Stomach smooth muscle (tissue), 2 donors: ENCODE results near the gene DIAPH2.

Experiments used
- H3K27ac ChIP-seq: one replicate; pipeline ENCODE4 v1.7.0; 2013; ENCODE audit warnings: mild to moderate bottlenecking, low read length, inconsistent platforms
- H3K27me3 ChIP-seq, 2 donors: one replicate each; pipeline ENCODE4 v1.7.0; 2013; ENCODE audit warnings: low read length in 2 of 2; ENCODE audit not compliant: insufficient read depth in 2 of 2, control insufficient read depth in 1 of 2
- H3K36me3 ChIP-seq, 2 donors: one replicate each; pipeline ENCODE4 v1.7.0; 2013; ENCODE audit warnings: low read length in 2 of 2; ENCODE audit not compliant: control insufficient read depth in 2 of 2, insufficient read depth in 2 of 2
- H3K4me1 ChIP-seq: one replicate; pipeline ENCODE4 v1.7.0; 2013; ENCODE audit warnings: low read length; ENCODE audit not compliant: control insufficient read depth, insufficient read depth
- H3K4me3 ChIP-seq, 2 donors: one replicate each; pipeline ENCODE4 v1.7.0; 2013; ENCODE audit warnings: low read length in 2 of 2
- H3K9ac ChIP-seq, 2 donors: one replicate each; pipeline ENCODE4 v1.7.0; 2013; ENCODE audit warnings: low read length in 2 of 2, mild to moderate bottlenecking in 1 of 2
- H3K9me3 ChIP-seq, 2 donors: one replicate each; pipeline ENCODE4 v1.7.0; 2013; ENCODE audit warnings: low read length in 2 of 2; ENCODE audit not compliant: control insufficient read depth in 2 of 2
- donor health status: healthy.
- donor health status: Pancreatic carcinoma.

The DIAPH2 gene

GRCh38 chrX:97320305-97320704 lies 635.7 kb downstream of the DIAPH2 start:
- no peaks in the 10 kb centered on the region for H3K36me3 ChIP-seq
- H3K4me3 ChIP-seq: no peak overlapping the region
- H3K9me3 ChIP-seq: no peaks in the 10 kb centered on the region
- H3K27me3 ChIP-seq: no peaks in the 10 kb centered on the region
- no peaks in the 10 kb centered on the region for H3K4me1 ChIP-seq
- no peak overlapping the region for H3K9ac ChIP-seq
- H3K27ac ChIP-seq: no peak overlapping the region

GRCh38 chrX:97322401-97322800 lies 637.8 kb downstream of the DIAPH2 start:
- no peaks in the 10 kb centered on the region for H3K9me3 ChIP-seq
- no peaks in the 10 kb centered on the region for H3K27me3 ChIP-seq
- no peaks in the 10 kb centered on the region for H3K36me3 ChIP-seq
- no peak overlapping the region for H3K4me3 ChIP-seq
- no peak overlapping the region for H3K9ac ChIP-seq
- no peak overlapping the region for H3K27ac ChIP-seq
- H3K4me1 ChIP-seq: no peaks in the 10 kb centered on the region

- H3K9ac ChIP-seq: no peak overlapping the region
Measured at GRCh38 chrX:97326456-97326855, 641.8 kb downstream of the DIAPH2 start.

GRCh38 chrX:97328853-97329390 lies 644.3 kb downstream of the DIAPH2 start:
- no peak overlapping the region for H3K27ac ChIP-seq
- H3K9ac ChIP-seq: no peak overlapping the region
- H3K36me3 ChIP-seq: no peaks in the 10 kb centered on the region
- no peaks in the 10 kb centered on the region for H3K9me3 ChIP-seq
- H3K27me3 ChIP-seq: no peaks in the 10 kb centered on the region
- no peak overlapping the region for H3K4me3 ChIP-seq
- no peaks in the 10 kb centered on the region for H3K4me1 ChIP-seq

More at GRCh38 chrX:97326456-97326855, 641.8 kb downstream of the DIAPH2 start:
- no peaks in the 10 kb centered on the region for H3K4me1 ChIP-seq
- H3K27me3 ChIP-seq: no peaks in the 10 kb centered on the region
- no peak overlapping the region for H3K4me3 ChIP-seq
- H3K36me3 ChIP-seq: no peaks in the 10 kb centered on the region
- H3K9me3 ChIP-seq: no peaks in the 10 kb centered on the region
- H3K27ac ChIP-seq: no peak overlapping the region

- no peak overlapping the region for H3K4me3 ChIP-seq
- H3K4me1 ChIP-seq: no peaks in the 10 kb centered on the region
- H3K9me3 ChIP-seq: no peaks in the 10 kb centered on the region
- H3K36me3 ChIP-seq: no peaks in the 10 kb centered on the region
- H3K27ac ChIP-seq: no peak overlapping the region
- no peaks in the 10 kb centered on the region for H3K27me3 ChIP-seq
- H3K9ac ChIP-seq: no peak overlapping the region
Measured at GRCh38 chrX:97330151-97330550, 645.5 kb downstream of the DIAPH2 start.

- no peaks in the 10 kb centered on the region for H3K9me3 ChIP-seq
- no peaks in the 10 kb centered on the region for H3K36me3 ChIP-seq
- H3K4me3 ChIP-seq: no peak overlapping the region
- H3K9ac ChIP-seq: no peak overlapping the region
- H3K4me1 ChIP-seq: no peaks in the 10 kb centered on the region
- no peaks in the 10 kb centered on the region for H3K27me3 ChIP-seq
- H3K27ac ChIP-seq: no peak overlapping the region
Measured at GRCh38 chrX:97332963-97333362, 648.3 kb downstream of the DIAPH2 start.

GRCh38 chrX:97334850-97335249 lies 650.2 kb downstream of the DIAPH2 start:
- no peaks in the 10 kb centered on the region for H3K27me3 ChIP-seq
- no peak overlapping the region for H3K4me3 ChIP-seq
- no peak overlapping the region for H3K27ac ChIP-seq

GRCh38 chrX:97344724-97345123 lies 660.1 kb downstream of the DIAPH2 start:
- Histone ChIP-seq H3K27me3 (no peaks in the 10 kb centered on the region), H3K9ac (no peak overlapping the region)

More at GRCh38 chrX:97334850-97335249, 650.2 kb downstream of the DIAPH2 start:
- Histone ChIP-seq H3K4me1 (no peaks in the 10 kb centered on the region), H3K9ac (no peak overlapping the region), H3K36me3 (no peaks in the 10 kb centered on the region), H3K9me3 (no peaks in the 10 kb centered on the region)

GRCh38 chrX:97358941-97359340 lies 674.3 kb downstream of the DIAPH2 start:
- no peaks in the 10 kb centered on the region for H3K4me1 ChIP-seq
- H3K4me3 ChIP-seq: no peak overlapping the region
- H3K36me3 ChIP-seq: no peaks in the 10 kb centered on the region
- H3K27ac ChIP-seq: no peak overlapping the region
- no peaks in the 10 kb centered on the region for H3K9me3 ChIP-seq
- H3K9ac ChIP-seq: no peak overlapping the region
- H3K27me3 ChIP-seq: no peaks in the 10 kb centered on the region

More at GRCh38 chrX:97344724-97345123, 660.1 kb downstream of the DIAPH2 start:
- Histone ChIP-seq H3K27ac (no peak overlapping the region), H3K9me3 (no peaks in the 10 kb centered on the region), H3K4me1 (no peaks in the 10 kb centered on the region), H3K36me3 (no peaks in the 10 kb centered on the region), H3K4me3 (no peak overlapping the region)

GRCh38 chrX:97363843-97364242 lies 679.2 kb downstream of the DIAPH2 start:
- no peaks in the 10 kb centered on the region for H3K36me3 ChIP-seq

GRCh38 chrX:97366237-97366636 lies 681.6 kb downstream of the DIAPH2 start:
- no peaks in the 10 kb centered on the region for H3K36me3 ChIP-seq

More at GRCh38 chrX:97363843-97364242, 679.2 kb downstream of the DIAPH2 start:
- Histone ChIP-seq H3K27ac (no peak overlapping the region), H3K4me1 (no peaks in the 10 kb centered on the region), H3K9ac (no peak overlapping the region), H3K9me3 (no peaks in the 10 kb centered on the region), H3K4me3 (no peak overlapping the region), H3K27me3 (no peaks in the 10 kb centered on the region)

More at GRCh38 chrX:97366237-97366636, 681.6 kb downstream of the DIAPH2 start:
- Histone ChIP-seq H3K4me1 (no peaks in the 10 kb centered on the region), H3K27ac (no peak overlapping the region), H3K27me3 (no peaks in the 10 kb centered on the region), H3K9ac (no peak overlapping the region), H3K9me3 (no peaks in the 10 kb centered on the region), H3K4me3 (no peak overlapping the region)
